Uterus (tissue), 2 donors: ENCODE measurements around the gene ADCY4.

Source experiments
- CTCF ChIP-seq, 4 experiments: fragments of 200-600 bp in 2 of 4; fragments of 450-650 bp in 2 of 4; sonication (generic) in 2 of 4; IDR thresholded peaks; one replicate each; pipeline ENCODE4 v1.5.1; 2016 to 2019; ENCODE audit warnings: antibody characterized with exemption in 4 of 4, mild to moderate bottlenecking in 2 of 4, moderate library complexity in 1 of 4
- POLR2A ChIP-seq, 2 donors: fragments of 450-650 bp; IDR thresholded peaks; one replicate each; pipeline ENCODE4 v1.6.1; 2016; ENCODE audit warnings: antibody characterized with exemption in 2 of 2, mild to moderate bottlenecking in 1 of 2, moderate library complexity in 1 of 2

GRCh38 chr14:24338843-24339242 lies 4.0 kb upstream of the ADCY4 start:
- TF ChIP-seq CTCF (IDR thresholded peaks at IDR 0.05) (no peak), POLR2A (IDR thresholded peaks at IDR 0.05) (no peak)
